ENCODE data around the gene MELK.
"Not testable (repeated sequence)": the region's sequence is repeated elsewhere in the genome, so short reads cannot be mapped to it uniquely, and the experiment has no call there.

The MELK gene

GRCh38 chr9:36572515-36573418, at the start of gene MELK:
TSS of gene MELK (plus strand) at chr9:36572895. CDS start at chr9:36581682, 8,787 bp downstream.
- DNase-seq (ENCODE audit: low read depth), result peak; percentile 79

- no peak for DNase-seq (ENCODE audit: low read depth)
Measured at GRCh38 chr9:36530224-36530623, 42.5 kb upstream of the MELK start.

GRCh38 chr9:36532353-36532752, 40.3 kb upstream of the MELK start:
- no peak for DNase-seq (ENCODE audit: low read depth)

- not testable (repeated sequence) for DNase-seq (ENCODE audit: low read depth)
Measured at GRCh38 chr9:36533726-36534125, 39.0 kb upstream of the MELK start.

- DNase-seq (ENCODE audit: low read depth), result no peak
Measured at GRCh38 chr9:36535107-36535506, 37.6 kb upstream of the MELK start.

GRCh38 chr9:36537861-36538260, 34.8 kb upstream of the MELK start:
- no peak for DNase-seq (ENCODE audit: low read depth)

GRCh38 chr9:36542355-36542754, 30.3 kb upstream of the MELK start:
- DNase-seq (ENCODE audit: low read depth), result no peak

- no peak for DNase-seq (ENCODE audit: low read depth)
Measured at GRCh38 chr9:36543916-36544315, 28.8 kb upstream of the MELK start.

- DNase-seq (ENCODE audit: low read depth), result no peak
Measured at GRCh38 chr9:36547598-36547997, 25.1 kb upstream of the MELK start.

- no peak for DNase-seq (ENCODE audit: low read depth)
Measured at GRCh38 chr9:36548454-36548853, 24.2 kb upstream of the MELK start.

- no peak for DNase-seq (ENCODE audit: low read depth)
Measured at GRCh38 chr9:36550135-36550534, 22.6 kb upstream of the MELK start.

GRCh38 chr9:36550631-36551098, 22.0 kb upstream of the MELK start:
- not testable (repeated sequence) for DNase-seq (ENCODE audit: low read depth)

- DNase-seq (ENCODE audit: low read depth), result no peak
Measured at GRCh38 chr9:36551129-36551528, 21.6 kb upstream of the MELK start.

GRCh38 chr9:36551910-36552309, 20.8 kb upstream of the MELK start:
- DNase-seq (ENCODE audit: low read depth), result no peak

GRCh38 chr9:36559036-36559695, 13.5 kb upstream of the MELK start:
- DNase-seq (ENCODE audit: low read depth), result no peak

- DNase-seq (ENCODE audit: low read depth), result no peak
Measured at GRCh38 chr9:36560771-36561170, 11.9 kb upstream of the MELK start.

- DNase-seq (ENCODE audit: low read depth), result not testable (repeated sequence)
Measured at GRCh38 chr9:36562801-36563200, 9.9 kb upstream of the MELK start.

GRCh38 chr9:36566813-36567221, 5.9 kb upstream of the MELK start:
- no peak for DNase-seq (ENCODE audit: low read depth)

GRCh38 chr9:36568681-36569080, 4.0 kb upstream of the MELK start:
- DNase-seq (ENCODE audit: low read depth), result not testable (repeated sequence)

GRCh38 chr9:36571333-36571732, 1.4 kb upstream of the MELK start:
- no peak for DNase-seq (ENCODE audit: low read depth)

GRCh38 chr9:36574045-36574444, 1.4 kb downstream of the MELK start:
- DNase-seq (ENCODE audit: low read depth), result not testable (repeated sequence)

- DNase-seq (ENCODE audit: low read depth), result no peak
Measured at GRCh38 chr9:36575411-36575882, 2.8 kb downstream of the MELK start.

GRCh38 chr9:36576866-36577265, 4.2 kb downstream of the MELK start:
- no peak for DNase-seq (ENCODE audit: low read depth)

All from activated T-helper 1 cell treated with Interleukin-2 at 50 U/mL for 16 hours (primary cell).